SK-N-SH treated with all-trans-retinoic acid at 6 μM for 48 hours (cell line): ENCODE data around the gene IL1RL1.

Experiments
- ARNTL ChIP-seq: fragments of 450-650 bp; formaldehyde crosslinking; IDR thresholded peaks from 2 replicates; pipeline ENCODE4 v1.5.0; 2020; ENCODE audit warnings: low read depth, mild to moderate bottlenecking, moderate library complexity, borderline replicate concordance
- ISL1 ChIP-seq: fragments of 250-450 bp; sonication (Bioruptor Pico); IDR thresholded peaks from 2 replicates; pipeline ENCODE4 v2.1.2; 2022; ENCODE audit warnings: mild to moderate bottlenecking, moderate library complexity
- PPARA ChIP-seq: fragments of 250-450 bp; sonication (Bioruptor Pico); IDR thresholded peaks from 2 replicates; pipeline ENCODE4 v1.5.0; 2020; ENCODE audit warnings: mild to moderate bottlenecking, borderline replicate concordance
- RARB ChIP-seq: fragments of 250-450 bp; sonication (Bioruptor Pico); IDR thresholded peaks from 2 replicates; pipeline ENCODE4 v1.8.0; 2021; ENCODE audit warnings: mild to moderate bottlenecking, moderate library complexity
- SNAI2 ChIP-seq: fragments of 250-450 bp; sonication (Bioruptor Pico); IDR thresholded peaks from 2 replicates; pipeline ENCODE4 v1.5.0; 2020; ENCODE audit warnings: mild to moderate bottlenecking, moderate library complexity
- TOX ChIP-seq: fragments of 250-450 bp; sonication (Bioruptor Pico); IDR thresholded peaks from 2 replicates; pipeline ENCODE4 v1.8.0; 2021; ENCODE audit warnings: mild to moderate bottlenecking, moderate library complexity, borderline replicate concordance
- ZFP30 ChIP-seq: fragments of 450-650 bp; formaldehyde crosslinking; IDR thresholded peaks from 2 replicates; pipeline ENCODE4 v1.5.0; 2022; ENCODE audit warnings: mild to moderate bottlenecking, moderate library complexity
- ZNF8 ChIP-seq: fragments of 450-650 bp; formaldehyde crosslinking; IDR thresholded peaks from 2 replicates; pipeline ENCODE4 v1.5.0; 2020; ENCODE audit warnings: mild to moderate bottlenecking, moderate library complexity
- TF ChIP-seq, protein P1 (sequence below): fragments of 250-450 bp; sonication (Bioruptor Pico); IDR thresholded peaks from 2 replicates; pipeline ENCODE4 v1.8.0; 2020; ENCODE audit warnings: mild to moderate bottlenecking, moderate library complexity, borderline replicate concordance
- TF ChIP-seq, protein P2 (sequence below): fragments of 250-450 bp; sonication (Bioruptor Pico); IDR thresholded peaks from 2 replicates; pipeline ENCODE4 v1.5.1; 2020; ENCODE audit warnings: low read depth, mild to moderate bottlenecking, moderate library complexity
- TF ChIP-seq, protein P3 (sequence below): fragments of 250-450 bp; sonication (Bioruptor Pico); IDR thresholded peaks from 2 replicates; pipeline ENCODE4 v1.5.0; 2020; ENCODE audit warnings: mild to moderate bottlenecking, moderate library complexity

DNA sequence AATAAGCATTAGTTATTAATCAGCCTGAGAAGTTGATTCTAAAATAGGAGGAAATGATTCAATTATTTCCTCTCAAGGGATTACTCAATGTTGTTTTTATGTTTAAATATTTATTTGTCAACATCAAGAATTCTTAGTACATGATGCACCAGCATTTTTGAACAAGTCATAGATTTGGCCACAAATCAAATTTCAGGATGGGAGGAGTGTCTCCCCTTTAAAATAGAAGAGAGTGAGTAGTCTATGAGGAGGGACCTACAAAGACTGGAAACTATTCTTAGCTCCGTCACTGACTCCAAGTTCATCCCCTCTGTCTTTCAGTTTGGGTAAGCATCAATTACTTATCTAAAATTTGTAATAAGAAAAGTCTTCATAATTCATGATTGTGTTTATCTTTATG lies 25.6 kb downstream of the IL1RL1 start:
- no peak for TF ChIP-seq ARNTL (CRISPR knock-in tag)
- TF ChIP-seq RARB = no peak
- TF ChIP-seq TOX (CRISPR knock-in tag) = no peak
- TF ChIP-seq, protein P1, sequence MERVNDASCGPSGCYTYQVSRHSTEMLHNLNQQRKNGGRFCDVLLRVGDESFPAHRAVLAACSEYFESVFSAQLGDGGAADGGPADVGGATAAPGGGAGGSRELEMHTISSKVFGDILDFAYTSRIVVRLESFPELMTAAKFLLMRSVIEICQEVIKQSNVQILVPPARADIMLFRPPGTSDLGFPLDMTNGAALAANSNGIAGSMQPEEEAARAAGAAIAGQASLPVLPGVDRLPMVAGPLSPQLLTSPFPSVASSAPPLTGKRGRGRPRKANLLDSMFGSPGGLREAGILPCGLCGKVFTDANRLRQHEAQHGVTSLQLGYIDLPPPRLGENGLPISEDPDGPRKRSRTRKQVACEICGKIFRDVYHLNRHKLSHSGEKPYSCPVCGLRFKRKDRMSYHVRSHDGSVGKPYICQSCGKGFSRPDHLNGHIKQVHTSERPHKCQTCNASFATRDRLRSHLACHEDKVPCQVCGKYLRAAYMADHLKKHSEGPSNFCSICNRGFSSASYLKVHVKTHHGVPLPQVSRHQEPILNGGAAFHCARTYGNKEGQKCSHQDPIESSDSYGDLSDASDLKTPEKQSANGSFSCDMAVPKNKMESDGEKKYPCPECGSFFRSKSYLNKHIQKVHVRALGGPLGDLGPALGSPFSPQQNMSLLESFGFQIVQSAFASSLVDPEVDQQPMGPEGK (CRISPR knock-in tag) = no peak
- TF ChIP-seq ZFP30 (CRISPR knock-in tag) = no peak
- TF ChIP-seq, protein P2, sequence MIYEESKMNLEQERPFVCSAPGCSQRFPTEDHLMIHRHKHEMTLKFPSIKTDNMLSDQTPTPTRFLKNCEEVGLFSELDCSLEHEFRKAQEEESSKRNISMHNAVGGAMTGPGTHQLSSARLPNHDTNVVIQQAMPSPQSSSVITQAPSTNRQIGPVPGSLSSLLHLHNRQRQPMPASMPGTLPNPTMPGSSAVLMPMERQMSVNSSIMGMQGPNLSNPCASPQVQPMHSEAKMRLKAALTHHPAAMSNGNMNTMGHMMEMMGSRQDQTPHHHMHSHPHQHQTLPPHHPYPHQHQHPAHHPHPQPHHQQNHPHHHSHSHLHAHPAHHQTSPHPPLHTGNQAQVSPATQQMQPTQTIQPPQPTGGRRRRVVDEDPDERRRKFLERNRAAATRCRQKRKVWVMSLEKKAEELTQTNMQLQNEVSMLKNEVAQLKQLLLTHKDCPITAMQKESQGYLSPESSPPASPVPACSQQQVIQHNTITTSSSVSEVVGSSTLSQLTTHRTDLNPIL (CRISPR knock-in tag) = no peak
- no peak for TF ChIP-seq SNAI2 (CRISPR knock-in tag)
- TF ChIP-seq ZNF8 (CRISPR knock-in tag) = no peak
- TF ChIP-seq ISL1 (CRISPR knock-in tag) = no peak
- TF ChIP-seq PPARA (CRISPR knock-in tag) = no peak
- TF ChIP-seq, protein P3, sequence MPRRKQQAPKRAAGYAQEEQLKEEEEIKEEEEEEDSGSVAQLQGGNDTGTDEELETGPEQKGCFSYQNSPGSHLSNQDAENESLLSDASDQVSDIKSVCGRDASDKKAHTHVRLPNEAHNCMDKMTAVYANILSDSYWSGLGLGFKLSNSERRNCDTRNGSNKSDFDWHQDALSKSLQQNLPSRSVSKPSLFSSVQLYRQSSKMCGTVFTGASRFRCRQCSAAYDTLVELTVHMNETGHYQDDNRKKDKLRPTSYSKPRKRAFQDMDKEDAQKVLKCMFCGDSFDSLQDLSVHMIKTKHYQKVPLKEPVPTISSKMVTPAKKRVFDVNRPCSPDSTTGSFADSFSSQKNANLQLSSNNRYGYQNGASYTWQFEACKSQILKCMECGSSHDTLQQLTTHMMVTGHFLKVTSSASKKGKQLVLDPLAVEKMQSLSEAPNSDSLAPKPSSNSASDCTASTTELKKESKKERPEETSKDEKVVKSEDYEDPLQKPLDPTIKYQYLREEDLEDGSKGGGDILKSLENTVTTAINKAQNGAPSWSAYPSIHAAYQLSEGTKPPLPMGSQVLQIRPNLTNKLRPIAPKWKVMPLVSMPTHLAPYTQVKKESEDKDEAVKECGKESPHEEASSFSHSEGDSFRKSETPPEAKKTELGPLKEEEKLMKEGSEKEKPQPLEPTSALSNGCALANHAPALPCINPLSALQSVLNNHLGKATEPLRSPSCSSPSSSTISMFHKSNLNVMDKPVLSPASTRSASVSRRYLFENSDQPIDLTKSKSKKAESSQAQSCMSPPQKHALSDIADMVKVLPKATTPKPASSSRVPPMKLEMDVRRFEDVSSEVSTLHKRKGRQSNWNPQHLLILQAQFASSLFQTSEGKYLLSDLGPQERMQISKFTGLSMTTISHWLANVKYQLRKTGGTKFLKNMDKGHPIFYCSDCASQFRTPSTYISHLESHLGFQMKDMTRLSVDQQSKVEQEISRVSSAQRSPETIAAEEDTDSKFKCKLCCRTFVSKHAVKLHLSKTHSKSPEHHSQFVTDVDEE = no peak
